ENCODE data around the gene USP33. TPM values are rescaled to one million over a fixed set of nuclear protein-coding genes. Genes with fewer than 3 reads are reported as not detected.

Gene USP33
- total and polyA plus RNA-seq, 3 donors from 2014 or later: 35.7 to 75.2 (median 66.1) TPM

DNA sequence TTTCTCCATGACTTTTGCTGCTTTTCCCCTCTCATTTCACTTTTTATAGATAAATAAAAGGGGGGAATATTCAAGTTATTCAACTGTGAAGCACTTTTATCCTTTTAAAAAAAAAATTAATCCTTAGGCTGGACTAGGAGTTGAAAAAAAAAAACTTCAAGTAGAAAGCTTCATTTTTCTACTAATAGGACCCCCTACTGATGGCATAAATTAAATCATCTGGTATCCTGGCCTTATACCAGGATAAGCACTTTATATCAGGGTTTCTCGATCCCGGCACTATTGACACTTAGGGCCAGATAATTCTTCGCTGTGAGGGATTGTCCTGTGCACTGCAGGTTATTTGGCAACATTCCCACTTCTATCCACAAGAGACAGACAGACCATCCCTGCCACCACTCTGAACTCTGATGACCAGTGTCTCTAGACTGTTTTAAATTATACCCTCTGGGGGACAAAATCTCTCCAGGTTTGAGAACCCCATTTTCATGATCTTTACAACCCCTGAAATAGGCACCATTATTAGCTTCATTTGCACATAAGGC is 17.6 kb downstream of the USP33 start:
- WGBS, 2 donors: 60 to 96% methylated on average over 3 of the region's 3 CpGs
- Histone ChIP-seq H3K9me3 (no peaks in the 10 kb centered on the region), H3K4me3 (no peak overlapping the region), H3K36me3 (ENCODE audit: low read depth, missing control alignments) (no peaks in the 10 kb centered on the region), H3K27ac (no peak overlapping the region), H3K4me1 (no peaks in the 10 kb centered on the region), H3K27me3 (no peaks in the 10 kb centered on the region)
- no peak for DNase-seq
- intact Hi-C loops (cut with DNase I; ENCODE audit: low total_unique reads): no loop called here
- no peak for TF ChIP-seq POLR2A (IDR thresholded peaks at IDR 0.05)

DNA sequence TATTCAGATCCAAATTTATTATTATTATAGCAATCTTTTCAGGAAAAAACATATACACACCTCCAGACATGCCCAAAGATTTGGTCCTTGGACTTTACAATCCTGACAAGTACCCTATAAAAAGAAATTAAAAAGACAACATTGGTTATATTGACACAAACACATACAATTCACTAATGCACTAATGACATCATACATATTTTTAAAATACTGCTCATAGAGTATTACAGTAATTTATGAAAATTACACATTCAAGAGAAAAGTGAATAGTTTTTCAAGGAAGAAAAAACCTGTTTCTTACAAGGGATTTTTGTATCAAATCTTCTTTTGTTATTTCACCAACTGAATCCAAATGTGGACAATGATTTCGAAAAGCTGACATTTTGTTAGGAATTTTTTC is 18.3 kb downstream of the USP33 start:
- intact Hi-C loops (cut with DNase I; ENCODE audit: low total_unique reads): no loop called here
- 85 to 97% methylated on average over 1 of the region's 1 CpG for WGBS, 2 donors
- Histone ChIP-seq H3K27ac (no peak overlapping the region), H3K27me3 (no peaks in the 10 kb centered on the region), H3K36me3 (ENCODE audit: low read depth, missing control alignments) (no peaks in the 10 kb centered on the region), H3K9me3 (no peaks in the 10 kb centered on the region), H3K4me3 (no peak overlapping the region), H3K4me1 (no peaks in the 10 kb centered on the region)
- no peak for DNase-seq
- TF ChIP-seq POLR2A (IDR thresholded peaks at IDR 0.05): no peak
- TF ChIP-seq, protein P1, sequence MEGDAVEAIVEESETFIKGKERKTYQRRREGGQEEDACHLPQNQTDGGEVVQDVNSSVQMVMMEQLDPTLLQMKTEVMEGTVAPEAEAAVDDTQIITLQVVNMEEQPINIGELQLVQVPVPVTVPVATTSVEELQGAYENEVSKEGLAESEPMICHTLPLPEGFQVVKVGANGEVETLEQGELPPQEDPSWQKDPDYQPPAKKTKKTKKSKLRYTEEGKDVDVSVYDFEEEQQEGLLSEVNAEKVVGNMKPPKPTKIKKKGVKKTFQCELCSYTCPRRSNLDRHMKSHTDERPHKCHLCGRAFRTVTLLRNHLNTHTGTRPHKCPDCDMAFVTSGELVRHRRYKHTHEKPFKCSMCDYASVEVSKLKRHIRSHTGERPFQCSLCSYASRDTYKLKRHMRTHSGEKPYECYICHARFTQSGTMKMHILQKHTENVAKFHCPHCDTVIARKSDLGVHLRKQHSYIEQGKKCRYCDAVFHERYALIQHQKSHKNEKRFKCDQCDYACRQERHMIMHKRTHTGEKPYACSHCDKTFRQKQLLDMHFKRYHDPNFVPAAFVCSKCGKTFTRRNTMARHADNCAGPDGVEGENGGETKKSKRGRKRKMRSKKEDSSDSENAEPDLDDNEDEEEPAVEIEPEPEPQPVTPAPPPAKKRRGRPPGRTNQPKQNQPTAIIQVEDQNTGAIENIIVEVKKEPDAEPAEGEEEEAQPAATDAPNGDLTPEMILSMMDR (IDR thresholded peaks at IDR 0.05): no peak

DNA sequence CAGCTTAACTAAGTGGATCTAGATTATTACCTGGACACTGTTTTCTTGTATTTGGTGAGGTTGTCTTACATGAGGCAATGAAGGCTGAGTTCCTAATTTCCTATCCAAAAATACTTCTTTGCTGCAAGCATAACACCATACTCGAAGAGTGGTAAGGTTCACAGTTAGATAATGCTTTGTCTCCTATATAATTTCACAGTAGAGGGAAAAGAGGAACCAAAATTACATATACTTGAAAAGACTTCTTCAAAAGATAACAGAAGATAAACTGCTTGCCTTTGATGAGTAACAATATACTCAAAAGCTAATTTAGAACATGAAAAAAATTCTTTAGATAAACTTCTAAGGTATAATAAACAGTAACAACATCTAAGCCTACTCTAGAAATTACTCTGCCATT is 20.4 kb downstream of the USP33 start:
- DNase-seq: no peak
- intact Hi-C loops (cut with DNase I; ENCODE audit: low total_unique reads): no loop called here
- WGBS, 2 donors: 88 to 90% methylated on average over 1 of the region's 1 CpG
- Histone ChIP-seq H3K27me3 (no peaks in the 10 kb centered on the region), H3K27ac (no peak overlapping the region), H3K9me3 (no peaks in the 10 kb centered on the region), H3K36me3 (ENCODE audit: low read depth, missing control alignments) (no peaks in the 10 kb centered on the region), H3K4me3 (no peak overlapping the region), H3K4me1 (no peaks in the 10 kb centered on the region)
- TF ChIP-seq POLR2A (IDR thresholded peaks at IDR 0.05): no peak
- TF ChIP-seq, protein P1 (IDR thresholded peaks at IDR 0.05): no peak

DNA sequence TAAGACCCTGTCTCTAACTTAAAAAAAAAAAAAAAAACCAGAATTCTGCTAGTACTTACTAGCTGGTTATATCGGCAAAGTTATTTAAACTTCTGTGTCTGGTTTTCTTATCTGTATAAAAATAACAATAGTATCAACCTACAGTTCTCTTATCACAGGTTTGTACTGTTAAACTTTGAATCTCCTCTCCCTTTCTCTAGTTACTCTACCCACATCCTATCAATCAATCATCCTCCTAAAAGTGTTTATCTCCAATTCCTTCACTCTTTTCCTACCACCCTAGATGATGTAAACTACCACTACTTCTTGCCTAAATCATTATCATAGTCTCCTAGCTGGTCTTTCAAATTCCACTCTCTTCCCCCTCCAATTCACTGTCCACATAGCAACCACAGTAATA is 27.6 kb downstream of the USP33 start:
- TF ChIP-seq, protein P1 (IDR thresholded peaks at IDR 0.05): no peak
- TF ChIP-seq POLR2A (IDR thresholded peaks at IDR 0.05): no peak
- no peaks in the 10 kb centered on the region for H3K9me3 ChIP-seq
- DNase-seq: no peak
- H3K27me3 ChIP-seq: no peaks in the 10 kb centered on the region
- H3K4me1 ChIP-seq: no peaks in the 10 kb centered on the region
- no peak overlapping the region for H3K4me3 ChIP-seq
- intact Hi-C loops (cut with DNase I; ENCODE audit: low total_unique reads): no loop called here
- H3K27ac ChIP-seq: no peak overlapping the region
- no peaks in the 10 kb centered on the region for H3K36me3 ChIP-seq (ENCODE audit: low read depth, missing control alignments)
- WGBS, 2 donors: 75 to 80% methylated on average over 1 of the region's 1 CpG

DNA sequence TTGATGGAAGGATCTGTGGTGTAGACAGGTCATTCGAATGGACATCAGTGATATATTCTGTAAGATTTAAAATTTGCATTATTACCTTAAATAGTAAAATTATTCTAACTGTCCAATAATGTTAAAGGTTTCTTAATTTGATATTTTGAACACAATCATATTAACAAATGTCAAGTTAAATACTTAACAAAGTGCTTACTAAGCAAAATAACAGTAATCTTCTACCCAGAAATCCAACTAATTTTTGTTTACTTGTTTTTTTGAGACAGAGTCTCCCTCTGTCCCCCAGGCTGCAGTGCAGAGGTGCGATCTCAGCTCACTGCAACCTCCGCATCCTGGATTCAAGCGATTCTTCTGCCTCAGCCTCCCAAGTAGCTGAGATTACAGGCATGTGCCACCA is 33.9 kb downstream of the USP33 start:
- Histone ChIP-seq H3K9me3 (no peaks in the 10 kb centered on the region), H3K27me3 (no peaks in the 10 kb centered on the region), H3K36me3 (ENCODE audit: low read depth, missing control alignments) (no peaks in the 10 kb centered on the region), H3K4me3 (no peak overlapping the region), H3K27ac (no peak overlapping the region), H3K4me1 (no peaks in the 10 kb centered on the region)
- TF ChIP-seq POLR2A (IDR thresholded peaks at IDR 0.05): no peak
- TF ChIP-seq, protein P1 (IDR thresholded peaks at IDR 0.05): no peak
- WGBS, 2 donors: 94 to 96% methylated on average over 4 of the region's 4 CpGs
- intact Hi-C loops (cut with DNase I; ENCODE audit: low total_unique reads): no loop called here
- no peak for DNase-seq
